Neural progenitor cell (in vitro differentiated cells): ENCODE measurements around the gene CCDC88B.

ENCODE experiments used
- CTCF ChIP-seq: fragments of 200-600 bp; sonication (generic); IDR thresholded peaks from 2 replicates; pipeline ENCODE4 v1.5.1; 2017; ENCODE audit warnings: antibody characterized with exemption, mild to moderate bottlenecking
- EZH2 ChIP-seq: fragments of 200-600 bp; sonication (generic); IDR thresholded peaks from 2 replicates; pipeline ENCODE4 v1.6.1; 2017; ENCODE audit warnings: antibody characterized with exemption, mild to moderate bottlenecking, moderate library complexity
- EZH2phosphoT487 ChIP-seq: fragments of 200-600 bp; sonication (generic); IDR thresholded peaks from 2 replicates; pipeline ENCODE4 v1.6.1; 2017; ENCODE audit warnings: antibody characterized with exemption

- no peak for TF ChIP-seq EZH2
- TF ChIP-seq CTCF, result no peak
- TF ChIP-seq EZH2phosphoT487, result no peak
Measured at GRCh38 chr11:64320556-64320955, 19.4 kb upstream of the CCDC88B start.
